ENCODE results near the gene TNS4. TPM values are rescaled to one million over a fixed set of nuclear protein-coding genes. Genes with fewer than 3 reads are reported as not detected.

Gene TNS4
- total RNA-seq, 1 experiment from 2014 or later: 127 TPM

- H3K9ac ChIP-seq (ENCODE audit: low read length): no peak overlapping the region
- no peak overlapping the region for H3K4me3 ChIP-seq (ENCODE audit: low read length)
- H3F3A ChIP-seq (ENCODE audit: low read length, unreplicated experiment): no peaks in the 10 kb centered on the region
- ATAC-seq (peak; percentile 41), DNase-seq (peak; percentile 52)
- H3K27me3 ChIP-seq (ENCODE audit: low read length): no peaks in the 10 kb centered on the region
- no peak overlapping the region for H3K27ac ChIP-seq (ENCODE audit: low read length)
- no peak overlapping the region for H2AFZ ChIP-seq (ENCODE audit: low read length)
- H3K9me2 ChIP-seq (replicated peaks; ENCODE audit: low read length): no peaks in the 10 kb centered on the region
- no peaks in the 10 kb centered on the region for H3K9me3 ChIP-seq (ENCODE audit: low read length)
- intact Hi-C loops (cut with micrococcal nuclease): no loop called here
- H3K36me3 ChIP-seq (ENCODE audit: low read depth, low read length): peaks cover 29% of the 10 kb centered on the region
- peaks cover 60% of the 10 kb centered on the region for H3K79me2 ChIP-seq (ENCODE audit: low read length)
- peak; percentile 75 for TF ChIP-seq CTCF (conservative IDR thresholded peaks at IDR 0.05; ENCODE audit: low read depth, low read length)
- no peak for TF ChIP-seq EZH2phosphoT487 (IDR thresholded peaks at IDR 0.05; ENCODE audit: borderline replicate concordance, low read length)
- BruUV-seq (replicated peaks): no TSS peak
- peaks cover 15% of the 10 kb centered on the region for H4K20me1 ChIP-seq (ENCODE audit: low read length)
- H3K4me2 ChIP-seq (ENCODE audit: low read length): no peak overlapping the region
- H3K4me1 ChIP-seq (ENCODE audit: insufficient read depth, low read length): peaks cover 37% of the 10 kb centered on the region
- POLR2A ChIA-PET (ENCODE audit: unreplicated experiment): no interaction called here
- CTCF ChIA-PET: interaction anchor here (0.5 to 0.6 kb wide), 2 partner anchors 46 to 148 kb away, joined by 4 read pairs; no protein-coding TSS in a partner anchor
Observed at GRCh38 chr17:40450175-40450574, 51.2 kb downstream of the TNS4 start.

GRCh38 chr17:40448639-40449261 is 52.7 kb downstream of the TNS4 start:
- H3K27ac ChIP-seq (ENCODE audit: low read length): peak overlapping the region; percentile 16; the same call in 1 of the 2 replicates
- POLR2A ChIA-PET (ENCODE audit: unreplicated experiment): no interaction called here

More at GRCh38 chr17:40448639-40449261, 52.7 kb downstream of the TNS4 start:
- no TSS peak for BruUV-seq (replicated peaks)
- CTCF ChIA-PET: interaction anchor here (0.6 to 0.8 kb wide), 2 partner anchors 10 to 31 kb away, joined by 3 to 6 read pairs; partner anchors contain the start of gene TOP2A
- Histone ChIP-seq H3K9ac (ENCODE audit: low read length) (no peak overlapping the region), H3K79me2 (ENCODE audit: low read length) (peaks cover 74% of the 10 kb centered on the region), H3K4me3 (ENCODE audit: low read length) (no peak overlapping the region), H3K4me1 (ENCODE audit: insufficient read depth, low read length) (peaks cover 37% of the 10 kb centered on the region), H4K20me1 (ENCODE audit: low read length) (peaks cover 15% of the 10 kb centered on the region), H2AFZ (ENCODE audit: low read length) (no peak overlapping the region), H3K36me3 (ENCODE audit: low read depth, low read length) (peaks cover 17% of the 10 kb centered on the region; the same call in 1 of the 2 replicates), H3K4me2 (ENCODE audit: low read length) (peak overlapping the region; percentile 42), H3K9me2 (replicated peaks; ENCODE audit: low read length) (no peaks in the 10 kb centered on the region), H3F3A (ENCODE audit: low read length, unreplicated experiment) (no peaks in the 10 kb centered on the region), H3K27me3 (ENCODE audit: low read length) (no peaks in the 10 kb centered on the region), H3K9me3 (ENCODE audit: low read length) (no peaks in the 10 kb centered on the region)
- DNase-seq: peak; percentile 15
- intact Hi-C loops (cut with micrococcal nuclease): loop anchor here (10.0 kb wide), 1 partner anchor 116 kb away; the partner anchor contains the start of gene CCR7
- ATAC-seq: peak; percentile 18
- TF ChIP-seq CTCF (conservative IDR thresholded peaks at IDR 0.05; ENCODE audit: low read depth, low read length) (no peak), EZH2phosphoT487 (IDR thresholded peaks at IDR 0.05; ENCODE audit: borderline replicate concordance, low read length) (no peak), EZH2 (IDR thresholded peaks at IDR 0.05; ENCODE audit: low read length, unreplicated experiment) (no peak)
